ENCODE measurements around the gene GNG4.
A peak's percentile ranks its signal among the peaks of the same experiment; 100 is the strongest.

GNG4 gene

DNA sequence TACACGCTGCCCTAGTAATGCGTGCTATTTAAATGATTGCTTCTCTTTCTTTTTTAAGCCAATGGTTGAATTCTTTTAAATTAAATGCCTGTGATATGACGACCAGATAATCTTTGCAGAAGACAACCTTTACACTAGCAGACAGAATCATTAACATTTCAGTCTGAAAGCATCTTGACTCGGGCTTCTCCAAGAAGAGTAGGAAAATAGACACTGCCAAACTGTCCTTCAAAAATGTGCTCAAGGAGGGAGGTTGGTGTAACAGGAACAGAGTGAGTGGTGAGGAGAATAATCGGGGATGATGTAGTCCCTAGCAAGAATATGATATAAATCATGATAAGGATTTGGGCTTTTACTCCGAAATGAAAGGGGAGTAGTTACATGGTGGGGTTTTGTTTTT is 138.8 kb downstream of the GNG4 start:
- no peaks in the 10 kb centered on the region for H3K9me3 ChIP-seq (replicated peaks; ENCODE audit: insufficient read depth, low read length)
- no peaks in the 10 kb centered on the region for H3K79me2 ChIP-seq (ENCODE audit: low read length)

DNA sequence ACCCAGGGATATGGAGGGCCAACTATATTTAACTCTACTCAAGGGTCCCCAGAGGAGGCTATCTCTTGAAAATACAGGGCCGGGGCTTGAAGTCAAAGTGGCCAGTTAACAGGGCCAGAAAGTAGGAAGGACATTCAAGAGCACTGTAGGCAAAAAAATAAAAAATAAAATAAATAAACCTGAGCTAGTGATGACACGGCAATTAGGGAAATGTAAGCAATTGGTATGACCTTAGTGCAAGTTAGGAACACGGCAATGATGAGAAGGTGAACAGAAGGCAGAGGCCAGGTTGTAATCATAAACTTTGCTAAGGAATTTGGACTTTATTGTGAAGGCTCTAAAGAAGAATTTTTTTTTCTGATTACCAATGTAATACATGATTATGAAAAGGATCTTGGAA is 142.0 kb downstream of the GNG4 start:
- Histone ChIP-seq H3K4me2 (ENCODE audit: low read depth, low read length) (no peak overlapping the region), H4K20me1 (ENCODE audit: insufficient read depth, low read length) (no peaks in the 10 kb centered on the region), H3K9me2 (replicated peaks; ENCODE audit: insufficient read depth, low read length) (no peaks in the 10 kb centered on the region), H3K9ac (ENCODE audit: low read length) (no peak overlapping the region), H3K27me3 (replicated peaks; ENCODE audit: insufficient read depth, low read length) (no peaks in the 10 kb centered on the region), H3K27ac (ENCODE audit: low read length) (no peak overlapping the region), H3K79me2 (ENCODE audit: low read length) (peaks cover 10% of the 10 kb centered on the region), H3F3A (ENCODE audit: insufficient read depth, low read length) (peaks cover 22% of the 10 kb centered on the region), H3K36me3 (replicated peaks; ENCODE audit: insufficient read depth, low read length) (no peaks in the 10 kb centered on the region), H3K4me1 (ENCODE audit: low read length) (no peaks in the 10 kb centered on the region), H3K4me3 (ENCODE audit: low read length) (no peak overlapping the region), H2AFZ (ENCODE audit: low read length) (no peak overlapping the region), H3K9me3 (replicated peaks; ENCODE audit: insufficient read depth, low read length) (no peaks in the 10 kb centered on the region)
- TF ChIP-seq EZH2 (optimal IDR thresholded peaks at IDR 0.05; ENCODE audit: low read depth, low read length) = no peak
- TF ChIP-seq, protein P1, sequence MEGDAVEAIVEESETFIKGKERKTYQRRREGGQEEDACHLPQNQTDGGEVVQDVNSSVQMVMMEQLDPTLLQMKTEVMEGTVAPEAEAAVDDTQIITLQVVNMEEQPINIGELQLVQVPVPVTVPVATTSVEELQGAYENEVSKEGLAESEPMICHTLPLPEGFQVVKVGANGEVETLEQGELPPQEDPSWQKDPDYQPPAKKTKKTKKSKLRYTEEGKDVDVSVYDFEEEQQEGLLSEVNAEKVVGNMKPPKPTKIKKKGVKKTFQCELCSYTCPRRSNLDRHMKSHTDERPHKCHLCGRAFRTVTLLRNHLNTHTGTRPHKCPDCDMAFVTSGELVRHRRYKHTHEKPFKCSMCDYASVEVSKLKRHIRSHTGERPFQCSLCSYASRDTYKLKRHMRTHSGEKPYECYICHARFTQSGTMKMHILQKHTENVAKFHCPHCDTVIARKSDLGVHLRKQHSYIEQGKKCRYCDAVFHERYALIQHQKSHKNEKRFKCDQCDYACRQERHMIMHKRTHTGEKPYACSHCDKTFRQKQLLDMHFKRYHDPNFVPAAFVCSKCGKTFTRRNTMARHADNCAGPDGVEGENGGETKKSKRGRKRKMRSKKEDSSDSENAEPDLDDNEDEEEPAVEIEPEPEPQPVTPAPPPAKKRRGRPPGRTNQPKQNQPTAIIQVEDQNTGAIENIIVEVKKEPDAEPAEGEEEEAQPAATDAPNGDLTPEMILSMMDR (IDR thresholded peaks at IDR 0.05; ENCODE audit: low read length) = no peak
- no peak for TF ChIP-seq EZH2phosphoT487 (IDR thresholded peaks at IDR 0.05; ENCODE audit: low read length)
- DNase-seq = no peak

More for the DNA sequence above, 138.8 kb downstream of the GNG4 start:
- no peak overlapping the region for H3K4me2 ChIP-seq (ENCODE audit: low read depth, low read length)
- H3K4me1 ChIP-seq (ENCODE audit: low read length) = no peaks in the 10 kb centered on the region
- H3K9ac ChIP-seq (ENCODE audit: low read length) = no peak overlapping the region
- TF ChIP-seq EZH2 (optimal IDR thresholded peaks at IDR 0.05; ENCODE audit: low read depth, low read length) (no peak), EZH2phosphoT487 (IDR thresholded peaks at IDR 0.05; ENCODE audit: low read length) (no peak)
- TF ChIP-seq, protein P1 (IDR thresholded peaks at IDR 0.05; ENCODE audit: low read length) = no peak
- no peaks in the 10 kb centered on the region for H4K20me1 ChIP-seq (ENCODE audit: insufficient read depth, low read length)
- no peaks in the 10 kb centered on the region for H3K36me3 ChIP-seq (replicated peaks; ENCODE audit: insufficient read depth, low read length)
- no peak for DNase-seq
- no peak overlapping the region for H2AFZ ChIP-seq (ENCODE audit: low read length)
- no peaks in the 10 kb centered on the region for H3K9me2 ChIP-seq (replicated peaks; ENCODE audit: insufficient read depth, low read length)
- H3K4me3 ChIP-seq (ENCODE audit: low read length) = no peak overlapping the region
- H3F3A ChIP-seq (ENCODE audit: insufficient read depth, low read length) = no peaks in the 10 kb centered on the region
- H3K27ac ChIP-seq (ENCODE audit: low read length) = no peak overlapping the region
- no peaks in the 10 kb centered on the region for H3K27me3 ChIP-seq (replicated peaks; ENCODE audit: insufficient read depth, low read length)

DNA sequence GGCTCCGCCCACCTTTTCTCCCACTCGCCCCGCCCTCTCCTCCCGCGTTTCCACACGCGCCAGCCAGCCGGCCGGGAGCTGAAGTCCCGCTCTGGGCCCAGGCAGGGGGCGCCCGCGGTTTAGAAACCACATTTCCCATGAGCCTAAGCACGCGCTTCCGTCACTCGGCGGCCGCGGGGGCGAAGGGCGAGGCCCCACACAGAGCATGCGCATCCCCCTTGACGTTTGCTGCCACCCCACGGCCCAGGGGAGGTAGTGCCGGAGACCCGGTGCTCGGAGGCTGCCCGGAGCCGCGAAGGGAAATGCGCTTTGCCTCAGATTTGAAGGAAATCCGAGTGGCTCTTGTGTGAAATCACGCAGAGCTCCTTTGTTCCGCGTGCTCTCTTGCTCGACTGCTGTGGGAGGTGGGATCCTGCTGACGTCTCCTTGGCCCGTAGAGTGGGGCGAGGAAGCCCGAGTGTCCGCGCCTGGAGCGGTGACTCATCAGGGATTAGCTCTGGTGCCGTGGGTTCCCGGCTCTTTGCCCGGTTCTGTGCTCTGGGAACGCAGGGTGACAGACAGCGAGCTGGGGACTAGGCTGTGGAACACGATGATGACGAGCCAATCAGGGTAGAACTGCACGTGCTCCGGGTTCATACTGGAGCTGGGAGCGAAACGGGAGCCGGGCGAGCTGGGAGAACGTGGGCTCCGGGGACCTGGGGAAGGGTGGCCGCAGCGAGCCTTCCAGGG is 144.9 kb downstream of the GNG4 start:
- H3K79me2 ChIP-seq (ENCODE audit: low read length) = peaks cover 40% of the 10 kb centered on the region
- peaks cover 3% of the 10 kb centered on the region; the same call in 1 of the 2 replicates for H4K20me1 ChIP-seq (ENCODE audit: insufficient read depth, low read length)
- H3K9me2 ChIP-seq (replicated peaks; ENCODE audit: insufficient read depth, low read length) = no peaks in the 10 kb centered on the region
- peak overlapping the region; percentile 89 for H3K27ac ChIP-seq (ENCODE audit: low read length)
- H3K4me2 ChIP-seq (ENCODE audit: low read depth, low read length) = peak overlapping the region; percentile 63
- peak overlapping the region; percentile 77 for H3K4me3 ChIP-seq (ENCODE audit: low read length)
- peak overlapping the region; percentile 68 for H2AFZ ChIP-seq (ENCODE audit: low read length)
- H3K4me1 ChIP-seq (ENCODE audit: low read length) = peaks cover 17% of the 10 kb centered on the region
- H3K36me3 ChIP-seq (replicated peaks; ENCODE audit: insufficient read depth, low read length) = no peaks in the 10 kb centered on the region
- TF ChIP-seq, protein P1 (IDR thresholded peaks at IDR 0.05; ENCODE audit: low read length) = peak; percentile 95
- TF ChIP-seq EZH2 (optimal IDR thresholded peaks at IDR 0.05; ENCODE audit: low read depth, low read length) = no peak
- peak overlapping the region; percentile 87 for H3K9ac ChIP-seq (ENCODE audit: low read length)
- no peaks in the 10 kb centered on the region for H3K27me3 ChIP-seq (replicated peaks; ENCODE audit: insufficient read depth, low read length)
- H3K9me3 ChIP-seq (replicated peaks; ENCODE audit: insufficient read depth, low read length) = no peaks in the 10 kb centered on the region
- DNase-seq = peak; percentile 100
- peaks cover 30% of the 10 kb centered on the region for H3F3A ChIP-seq (ENCODE audit: insufficient read depth, low read length)
